HG03060 (cell line): ENCODE measurements around the gene ZNF12.
"Not testable (repeated sequence)": the region's sequence is repeated elsewhere in the genome, so short reads cannot be mapped to it uniquely, and the experiment has no call there.

Experiments used
- ATAC-seq: cut with Tn5 transposase; IDR thresholded peaks from one replicate; pipeline ENCODE4 v1.9.1; 2021; ENCODE audit warnings: low read depth, moderate number of reproducible peaks; ENCODE audit not compliant: unreplicated experiment

ZNF12 gene

DNA sequence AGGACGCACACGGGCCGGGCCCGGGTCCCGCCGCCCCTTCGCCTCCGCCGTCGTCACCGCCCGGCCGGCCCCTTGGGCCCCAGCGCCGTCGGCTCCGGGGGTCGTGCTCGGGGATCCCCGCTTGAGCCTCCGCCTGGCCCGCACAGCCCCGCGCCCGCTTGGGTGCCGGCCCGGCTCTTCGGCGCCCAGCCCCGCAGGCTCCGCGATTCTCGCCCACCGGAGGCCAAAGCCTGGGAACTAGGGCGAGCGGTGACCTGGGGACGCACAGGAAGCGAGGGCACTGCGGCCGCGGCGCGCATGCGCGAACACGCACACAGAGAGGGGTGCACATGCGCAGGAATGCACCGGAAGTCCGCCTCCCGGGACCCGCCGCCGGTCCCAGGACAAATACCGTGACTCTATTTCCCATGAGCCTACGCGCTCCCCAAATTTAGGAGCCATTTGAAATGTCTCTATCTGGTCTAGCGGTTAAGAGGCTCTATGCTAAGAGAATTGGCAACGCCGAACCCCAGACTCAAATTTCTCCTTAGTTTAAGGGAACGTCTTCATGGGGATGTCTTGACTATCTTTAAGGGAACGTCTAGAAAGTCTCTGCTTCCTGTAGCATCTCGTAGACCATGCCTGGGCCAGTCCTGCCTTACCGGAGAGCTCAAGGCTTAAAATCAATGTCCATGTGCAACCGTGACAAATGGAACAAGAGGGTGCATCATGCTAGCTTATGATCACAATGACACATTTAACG is at the start of gene ZNF12:
TSS of gene ZNF12 (minus strand) at position 282 of the 742 bp plus-strand sequence. CDS start 1,774 bp downstream, outside the sequence.
- peak; percentile 81 for ATAC-seq

DNA sequence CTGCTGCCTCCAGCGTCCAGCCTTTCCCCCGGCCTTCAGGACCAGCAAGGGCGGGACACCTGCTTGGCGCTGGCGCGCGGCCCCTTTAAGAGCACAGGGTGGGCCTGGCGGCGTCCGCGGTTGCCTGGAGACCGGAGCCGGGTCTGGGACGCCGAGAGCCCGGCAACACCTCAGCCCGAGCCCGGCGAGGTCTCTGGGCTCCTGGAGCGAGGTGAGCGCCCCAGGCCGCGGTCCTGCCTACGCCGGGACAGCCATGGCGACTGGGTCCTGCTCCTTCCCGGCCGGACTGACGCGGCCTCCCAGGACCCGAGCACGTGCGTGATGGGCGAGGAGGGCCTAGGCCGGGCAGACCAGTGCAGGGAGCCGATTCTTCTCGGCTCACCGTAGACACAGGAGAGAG is 47.2 kb upstream of the ZNF12 start, which contains the start of gene RSPH10B2:
TSS of gene RSPH10B2 (plus strand) at position 140 of the 400 bp plus-strand sequence. CDS start 3,575 bp downstream, outside the sequence.
- ATAC-seq = not testable (repeated sequence)

DNA sequence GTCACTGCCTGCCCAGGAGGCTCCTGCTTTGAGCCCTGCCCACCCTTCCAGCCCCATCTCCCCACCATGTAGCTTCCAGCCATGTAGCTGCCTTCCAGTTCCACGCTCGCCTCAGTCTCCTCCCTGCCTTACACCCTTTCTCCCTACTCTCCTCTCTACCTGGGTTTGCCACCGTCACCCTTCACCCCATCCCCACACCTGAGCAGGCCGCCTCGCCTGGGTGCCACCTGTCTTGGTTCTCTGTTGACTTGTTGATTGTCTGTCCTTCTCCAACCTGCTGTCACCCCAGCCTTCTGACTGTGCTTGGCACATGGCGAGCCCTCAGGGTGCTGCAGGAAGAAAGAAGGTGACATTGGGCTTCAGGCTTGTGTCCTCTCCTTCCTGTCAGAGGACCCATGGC is 43.4 kb upstream of the ZNF12 start:
- not testable (repeated sequence) for ATAC-seq

- not testable (repeated sequence) for ATAC-seq
These were observed 42.6 kb upstream of the ZNF12 start for GRCh38 chr7:6749335-6749734.

DNA sequence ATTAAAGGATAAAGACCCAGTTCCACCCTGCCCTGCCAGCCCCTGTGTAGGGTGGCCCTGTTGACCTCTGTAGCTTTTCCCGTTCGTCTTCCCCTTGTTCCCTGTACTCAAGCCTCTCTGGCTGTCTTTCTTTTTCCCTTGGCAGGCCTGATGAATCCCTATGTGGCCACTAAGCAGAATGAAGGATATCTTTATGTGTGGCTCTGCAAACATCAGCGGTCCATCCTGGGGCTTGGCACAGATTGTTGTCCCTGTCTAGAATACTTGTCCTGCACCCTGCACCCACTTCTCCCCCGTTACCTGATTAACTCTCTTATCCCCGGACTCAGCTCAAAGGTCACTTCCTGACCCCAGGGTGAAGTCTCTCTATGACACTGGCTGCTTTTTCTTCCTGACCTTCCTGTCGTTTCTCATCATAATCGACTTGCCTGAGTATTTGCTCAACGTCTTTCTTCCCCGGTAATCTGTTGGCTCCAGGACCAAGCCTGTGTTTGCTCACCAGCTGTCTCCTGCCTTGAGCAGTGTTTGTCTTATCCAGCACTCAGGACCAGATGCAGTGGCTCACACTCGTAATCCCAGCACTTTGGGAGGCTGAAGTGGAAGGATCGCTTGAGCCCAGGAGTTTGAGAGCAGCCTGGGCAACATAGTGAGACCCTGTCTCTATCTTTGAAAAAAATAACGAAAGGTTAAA is 37.8 kb upstream of the ZNF12 start:
- not testable (repeated sequence) for ATAC-seq

DNA sequence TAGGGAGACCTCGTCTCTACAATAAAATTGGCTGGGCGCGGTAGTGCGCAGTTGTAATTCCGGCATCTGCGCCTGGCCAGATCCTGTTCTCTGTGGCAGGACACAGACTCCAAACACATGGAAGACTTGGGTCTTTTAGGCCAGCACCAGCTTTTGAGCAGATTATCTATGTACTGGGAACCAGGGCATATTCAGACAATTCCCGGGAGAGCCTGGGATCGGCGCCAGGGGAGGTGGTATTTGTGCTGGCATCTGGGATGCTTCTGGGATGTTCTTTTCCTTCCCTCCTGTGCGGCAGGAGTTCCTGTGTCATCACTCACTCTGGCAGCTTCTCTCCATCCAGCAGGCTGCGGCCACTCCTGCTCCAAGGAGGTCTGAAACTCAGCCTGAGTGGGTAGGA is 31.7 kb upstream of the ZNF12 start:
- ATAC-seq = not testable (repeated sequence)

DNA sequence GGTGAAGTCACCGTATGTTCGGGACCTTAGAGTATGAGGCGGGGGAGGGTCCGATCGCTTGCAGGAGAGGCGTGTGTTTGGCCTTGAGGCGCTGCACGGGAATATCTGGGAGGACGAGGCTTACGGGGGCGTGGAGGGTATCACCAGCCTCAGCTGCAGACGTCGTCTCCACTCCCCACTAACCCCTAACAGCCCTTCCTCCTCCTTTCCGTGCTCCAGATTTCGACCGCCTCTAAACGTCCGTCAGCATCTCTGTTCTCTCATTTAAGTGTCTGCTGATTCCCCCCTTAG is 23.5 kb upstream of the ZNF12 start:
- ATAC-seq = no peak

DNA sequence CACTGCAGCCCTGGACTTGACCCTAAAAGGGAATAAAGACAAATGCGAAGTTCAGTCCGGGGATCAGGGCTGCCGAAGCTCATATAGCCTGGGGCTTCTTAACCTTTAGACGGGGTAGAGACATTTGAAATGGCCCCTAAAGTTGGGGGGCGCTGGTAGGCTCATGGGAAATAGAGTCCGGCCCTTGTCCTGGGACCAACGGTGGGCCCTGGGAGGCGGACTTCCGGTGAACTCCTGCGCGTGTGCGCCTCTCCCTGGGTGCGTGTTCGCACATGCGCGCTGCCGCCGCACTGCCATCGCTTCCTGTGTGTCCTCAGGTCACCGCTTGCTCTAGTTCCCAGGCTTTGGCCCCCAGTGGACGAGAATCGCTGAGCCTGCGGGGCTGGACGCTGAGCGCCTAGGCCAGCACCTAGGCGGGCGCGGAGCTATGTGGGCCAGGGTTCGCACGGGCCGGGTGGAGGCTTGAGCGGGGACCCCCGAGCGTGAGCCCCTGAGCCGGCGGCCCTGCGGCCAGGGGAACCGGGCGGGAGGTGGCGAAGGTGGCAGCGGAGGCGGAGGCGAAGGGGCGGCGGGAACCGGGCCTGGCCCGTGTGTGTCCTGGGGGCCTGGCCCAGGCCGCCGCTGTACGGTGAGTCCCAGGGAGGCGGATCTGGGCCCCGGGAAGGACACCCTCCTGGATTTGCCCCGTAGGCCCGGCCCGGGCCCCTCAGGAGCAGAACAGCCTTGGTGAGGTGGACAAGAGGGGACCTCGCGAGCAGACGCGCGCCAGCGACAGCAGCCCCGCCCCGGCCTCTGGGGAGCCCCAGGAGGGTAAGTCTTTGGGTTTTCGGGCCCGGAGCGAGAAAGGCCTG is 23.0 kb upstream of the ZNF12 start:
- peak; percentile 78 for ATAC-seq

GRCh38 chr7:6728893-6729491 is 22.2 kb upstream of the ZNF12 start:
- not testable (repeated sequence) for ATAC-seq

DNA sequence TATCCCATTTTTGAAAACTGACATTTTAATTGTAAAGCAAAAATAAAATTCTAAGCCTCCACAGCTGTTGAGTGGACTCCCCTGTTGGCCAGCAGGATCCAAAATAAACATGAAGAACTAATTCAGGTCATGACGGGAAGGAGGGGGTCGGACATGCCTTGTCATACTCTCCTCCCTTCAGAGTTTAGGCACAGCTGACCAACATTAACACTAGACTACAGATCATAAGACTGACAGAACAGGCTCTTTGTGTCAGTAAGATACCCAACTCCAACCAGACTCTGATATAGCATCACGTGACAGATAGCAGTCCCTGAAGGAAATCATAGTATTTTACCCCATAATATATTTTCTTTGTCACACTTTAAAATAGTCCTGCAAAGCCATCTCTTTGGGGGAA is 20.9 kb upstream of the ZNF12 start:
- ATAC-seq = no peak

DNA sequence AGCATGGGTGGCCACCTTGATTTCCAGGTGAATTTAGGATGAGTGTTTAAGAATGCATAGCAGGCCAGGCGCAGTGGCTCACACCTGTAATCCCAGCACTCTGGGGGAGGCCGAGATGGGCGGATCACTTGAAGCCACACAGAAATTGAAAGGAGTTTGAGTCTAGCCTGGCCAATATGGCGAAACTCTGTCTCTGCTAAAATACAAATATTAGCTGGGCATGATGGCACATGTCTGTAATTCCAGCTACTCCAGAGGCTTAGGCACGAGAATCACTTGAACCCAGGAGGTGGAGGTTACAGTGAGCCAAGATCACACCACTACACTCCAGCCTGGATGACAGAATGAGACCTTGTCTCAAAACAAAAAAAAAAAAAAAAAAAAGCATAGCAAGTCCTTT is 19.6 kb upstream of the ZNF12 start:
- not testable (repeated sequence) for ATAC-seq

DNA sequence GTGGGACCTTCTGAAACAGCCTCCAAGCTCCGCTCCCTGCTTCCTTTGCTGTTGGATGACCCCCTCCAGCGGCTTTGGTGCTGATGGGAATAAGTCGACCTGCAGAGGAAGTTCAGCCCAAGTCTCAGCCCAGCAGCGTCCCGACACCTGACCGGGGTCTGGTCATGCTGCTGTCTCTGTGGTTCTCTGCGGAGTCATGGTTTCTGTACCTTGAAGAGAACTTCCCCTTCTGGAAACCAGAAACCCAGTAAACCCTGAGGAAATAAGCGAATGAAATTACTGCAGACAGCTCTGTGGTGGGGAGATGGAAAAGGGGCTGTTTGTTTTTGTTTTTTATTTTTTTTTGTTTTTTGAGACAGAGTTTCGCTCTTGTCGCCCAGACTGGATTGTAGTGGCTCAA is 18.3 kb upstream of the ZNF12 start:
- peak; percentile 49 for ATAC-seq

DNA sequence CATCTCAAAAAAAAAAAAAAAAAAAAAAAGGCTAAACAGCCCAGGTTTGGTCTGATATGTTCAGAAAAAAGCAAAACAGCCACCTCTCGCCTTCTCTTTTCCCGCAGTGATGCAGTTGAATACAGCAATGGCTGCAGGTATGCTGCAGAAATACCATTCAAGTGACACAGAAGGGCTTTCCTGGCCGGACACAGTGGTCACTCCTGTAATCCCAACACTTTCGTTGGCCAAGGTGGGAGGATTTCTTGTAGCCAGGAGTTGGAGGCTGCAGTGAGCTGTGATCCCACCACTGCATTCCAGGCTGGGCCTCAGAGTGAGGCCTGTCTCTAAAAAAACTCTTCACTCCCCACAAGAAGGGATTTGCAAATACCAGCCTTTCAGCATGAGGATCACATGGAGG is 17.6 kb upstream of the ZNF12 start:
- ATAC-seq = not testable (repeated sequence)

DNA sequence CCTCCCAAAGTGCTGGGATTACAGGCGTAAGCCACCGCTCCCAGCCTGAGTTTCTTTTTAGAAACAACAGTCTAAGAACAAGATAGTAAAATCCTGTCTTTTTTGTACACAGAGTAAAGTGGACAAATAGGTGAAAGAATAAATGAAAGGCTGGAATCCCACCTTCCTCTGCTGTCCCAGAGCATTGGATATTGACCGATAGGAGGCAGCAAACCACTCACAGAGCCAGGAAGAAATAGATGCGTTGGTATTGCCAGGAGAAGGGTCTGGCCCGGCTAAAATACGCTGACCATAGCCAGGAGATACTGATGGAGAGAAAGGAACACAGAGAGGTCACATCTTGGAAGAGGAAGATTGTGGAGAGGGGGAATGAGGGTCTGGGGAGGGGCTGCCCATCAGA is 11.4 kb upstream of the ZNF12 start:
- no peak for ATAC-seq

DNA sequence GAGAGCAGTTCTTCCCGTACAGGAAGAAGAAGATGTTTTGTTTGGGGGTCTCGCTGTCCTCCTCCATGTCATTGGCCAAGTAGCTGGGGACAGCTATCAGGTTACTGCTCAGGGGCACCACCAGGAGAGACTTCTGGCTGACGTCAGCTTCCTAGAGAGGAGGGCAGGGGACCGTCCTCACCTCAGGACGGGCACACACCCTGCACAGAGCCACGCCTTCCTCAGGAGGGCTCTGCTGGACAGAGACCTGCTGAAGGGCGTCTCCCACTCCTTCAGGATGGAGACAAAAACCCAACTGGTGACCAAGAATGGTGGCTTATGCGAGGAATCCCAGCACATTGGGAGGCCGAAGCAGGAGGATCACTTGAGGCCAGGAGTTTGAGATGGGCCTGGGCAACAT is 9.2 kb upstream of the ZNF12 start:
- ATAC-seq = not testable (repeated sequence)

GRCh38 chr7:6714360-6714759 is 7.6 kb upstream of the ZNF12 start:
- no peak for ATAC-seq

DNA sequence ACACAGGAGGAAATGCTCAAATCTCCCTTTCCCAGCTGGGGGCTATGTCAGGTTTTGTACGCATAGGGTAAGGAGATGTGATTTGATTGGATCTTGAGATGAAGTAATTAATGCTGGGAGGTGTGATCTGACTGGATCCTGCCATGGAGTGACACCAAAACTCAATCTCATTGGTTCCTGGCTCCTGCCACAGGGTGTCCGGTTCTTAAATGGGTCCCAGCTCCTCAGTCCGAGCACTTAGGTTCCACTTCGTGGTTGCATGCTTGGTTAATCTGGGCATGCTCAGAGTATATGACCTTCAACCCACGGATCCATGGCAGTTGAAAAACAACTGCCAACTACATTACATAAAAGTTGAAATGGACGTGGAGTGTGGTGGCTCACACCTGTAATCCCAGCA is 3.1 kb upstream of the ZNF12 start:
- ATAC-seq = no peak

DNA sequence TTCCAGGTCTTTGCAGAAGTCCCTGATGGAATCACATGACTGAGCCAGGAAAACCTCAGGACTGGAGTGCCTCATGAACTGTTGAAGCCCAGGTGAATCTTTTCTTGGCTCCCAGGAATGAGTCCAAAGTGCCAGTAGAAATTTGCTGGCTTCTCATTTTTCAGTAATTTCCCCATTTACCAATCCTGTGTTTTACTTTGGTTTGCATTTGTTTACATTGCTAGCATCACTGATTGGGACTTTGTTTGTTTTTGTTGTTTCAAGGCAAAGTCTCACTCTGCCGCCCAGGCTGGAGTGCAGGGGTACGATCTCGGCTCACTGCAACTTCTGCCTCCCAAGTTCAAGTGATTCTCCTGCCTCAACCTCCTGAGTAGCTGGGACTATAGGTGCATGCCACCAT is 1.6 kb upstream of the ZNF12 start:
- no peak for ATAC-seq

- ATAC-seq = no peak
These were observed 635 bp downstream of the ZNF12 start for GRCh38 chr7:6705959-6706665.

- no peak for ATAC-seq
These were observed 4.9 kb downstream of the ZNF12 start for GRCh38 chr7:6701860-6702259.
